Esophagus muscularis mucosa (tissue), 4 donors: ENCODE data around the gene ZNF580.

ENCODE experiments used
- EP300 ChIP-seq: sonication (generic); formaldehyde crosslinking; IDR thresholded peaks from one replicate; pipeline ENCODE4 v1.6.1; 2017; ENCODE audit warnings: antibody characterized with exemption
- POLR2A ChIP-seq: fragments of 450-650 bp; IDR thresholded peaks from one replicate; pipeline ENCODE4 v1.6.1; 2017; ENCODE audit warnings: antibody characterized with exemption, moderate library complexity, mild to moderate bottlenecking, low read depth
- POLR2AphosphoS5 ChIP-seq, 2 donors: sonication (generic); formaldehyde crosslinking; IDR thresholded peaks; one replicate each; pipeline ENCODE4 v1.6.1; 2017; ENCODE audit warnings: antibody characterized with exemption in 2 of 2
- TF ChIP-seq, protein P1 (sequence below), 3 experiments: fragments of 200-600 bp in 2 of 3; fragments of 450-650 bp in 1 of 3; sonication (generic) in 2 of 3; IDR thresholded peaks; one replicate each; pipeline ENCODE4 v1.5.1; 2017 to 2019; ENCODE audit warnings: antibody characterized with exemption in 3 of 3, mild to moderate bottlenecking in 2 of 3, moderate library complexity in 1 of 3

DNA sequence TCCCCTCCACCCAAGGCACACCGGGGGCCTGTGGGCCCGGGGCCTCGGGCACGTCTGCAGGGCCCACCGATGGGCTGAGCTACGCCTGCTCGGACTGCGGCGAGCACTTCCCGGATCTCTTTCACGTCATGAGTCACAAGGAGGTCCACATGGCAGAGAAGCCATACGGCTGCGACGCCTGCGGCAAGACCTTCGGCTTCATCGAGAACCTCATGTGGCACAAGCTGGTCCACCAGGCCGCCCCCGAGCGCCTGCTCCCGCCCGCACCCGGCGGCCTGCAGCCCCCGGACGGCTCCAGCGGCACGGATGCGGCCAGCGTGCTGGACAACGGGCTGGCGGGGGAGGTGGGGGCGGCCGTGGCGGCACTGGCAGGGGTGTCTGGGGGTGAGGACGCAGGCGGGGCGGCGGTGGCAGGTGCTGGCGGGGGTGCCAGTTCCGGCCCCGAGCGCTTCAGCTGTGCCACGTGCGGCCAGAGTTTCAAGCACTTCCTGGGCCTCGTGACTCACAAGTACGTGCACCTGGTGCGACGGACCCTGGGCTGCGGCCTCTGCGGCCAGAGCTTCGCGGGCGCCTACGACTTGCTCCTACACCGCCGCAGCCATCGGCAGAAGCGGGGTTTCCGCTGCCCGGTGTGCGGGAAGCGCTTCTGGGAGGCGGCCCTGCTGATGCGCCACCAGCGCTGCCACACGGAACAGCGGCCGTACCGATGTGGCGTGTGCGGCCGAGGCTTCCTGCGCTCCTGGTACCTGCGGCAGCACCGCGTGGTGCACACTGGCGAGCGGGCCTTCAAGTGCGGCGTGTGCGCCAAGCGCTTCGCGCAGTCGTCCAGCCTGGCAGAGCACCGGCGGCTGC lies 25.0 kb upstream of the ZNF580 start:
- TF ChIP-seq, protein P1, sequence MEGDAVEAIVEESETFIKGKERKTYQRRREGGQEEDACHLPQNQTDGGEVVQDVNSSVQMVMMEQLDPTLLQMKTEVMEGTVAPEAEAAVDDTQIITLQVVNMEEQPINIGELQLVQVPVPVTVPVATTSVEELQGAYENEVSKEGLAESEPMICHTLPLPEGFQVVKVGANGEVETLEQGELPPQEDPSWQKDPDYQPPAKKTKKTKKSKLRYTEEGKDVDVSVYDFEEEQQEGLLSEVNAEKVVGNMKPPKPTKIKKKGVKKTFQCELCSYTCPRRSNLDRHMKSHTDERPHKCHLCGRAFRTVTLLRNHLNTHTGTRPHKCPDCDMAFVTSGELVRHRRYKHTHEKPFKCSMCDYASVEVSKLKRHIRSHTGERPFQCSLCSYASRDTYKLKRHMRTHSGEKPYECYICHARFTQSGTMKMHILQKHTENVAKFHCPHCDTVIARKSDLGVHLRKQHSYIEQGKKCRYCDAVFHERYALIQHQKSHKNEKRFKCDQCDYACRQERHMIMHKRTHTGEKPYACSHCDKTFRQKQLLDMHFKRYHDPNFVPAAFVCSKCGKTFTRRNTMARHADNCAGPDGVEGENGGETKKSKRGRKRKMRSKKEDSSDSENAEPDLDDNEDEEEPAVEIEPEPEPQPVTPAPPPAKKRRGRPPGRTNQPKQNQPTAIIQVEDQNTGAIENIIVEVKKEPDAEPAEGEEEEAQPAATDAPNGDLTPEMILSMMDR (IDR thresholded peaks at IDR 0.05), result no peak
- TF ChIP-seq EP300 (no peak), POLR2A (no peak), POLR2AphosphoS5 (IDR thresholded peaks at IDR 0.05) (no peak)
